Colonic mucosa (tissue), 4 donors: ENCODE results near the gene TTC9B. TPM values are rescaled to one million over a fixed set of nuclear protein-coding genes. Genes with fewer than 3 reads are reported as not detected.

Source experiments
- DNase-seq: peaks from one replicate; pipeline ENCODE4 v3.0.0-alpha.2; 2020
- H3K27ac ChIP-seq: fragments of 200-600 bp; one replicate; pipeline ENCODE4 v1.8.0; 2021
- H3K27me3 ChIP-seq: fragments of 200-600 bp; one replicate; pipeline ENCODE4 v1.8.0; 2021
- H3K36me3 ChIP-seq: fragments of 200-600 bp; one replicate; pipeline ENCODE4 v1.8.0; 2021
- H3K4me1 ChIP-seq: fragments of 200-600 bp; one replicate; pipeline ENCODE4 v1.8.0; 2021; ENCODE audit warnings: mild to moderate bottlenecking
- H3K4me3 ChIP-seq: fragments of 200-600 bp; one replicate; pipeline ENCODE4 v1.8.0; 2021
- H3K9ac ChIP-seq, 2 donors: one replicate each; pipeline ENCODE4 v1.7.0; 2013; ENCODE audit warnings: control low read depth in 2 of 2, low read depth in 2 of 2, low read length in 2 of 2
- H3K9me3 ChIP-seq: fragments of 200-600 bp; one replicate; pipeline ENCODE4 v1.8.0; 2021
- intact Hi-C: fragments of 100-400 bp; cut with DNase I; formaldehyde crosslinking; loops from one replicate; pipeline ENCODE4 v1.14.1; 2022
- total RNA-seq, 2 donors: library from RNA; stranded (reverse); fragmentation: NEBNext Ultra II Directional in 1 of 2; extraction: Animal tissue kit (Norgen Biotek cat#: 25700) in 1 of 2; gene quantifications; one replicate each; pipeline ENCODE4 v1.2.1, GENCODE V29; 2021
- TF ChIP-seq, protein P1 (sequence below): fragments of 200-600 bp; IDR thresholded peaks from one replicate; pipeline ENCODE4 v1.8.0; 2022; ENCODE audit warnings: antibody characterized with exemption, mild to moderate bottlenecking
- donor health status: healthy.
- donor health status: DM: no; HTN: no; CAD: no.
- donor health status: DM: no; HTN: no; CAD: no.

Gene TTC9B
- total RNA-seq, 2 donors from 2014 or later = 0.30 to 0.69 TPM

DNA sequence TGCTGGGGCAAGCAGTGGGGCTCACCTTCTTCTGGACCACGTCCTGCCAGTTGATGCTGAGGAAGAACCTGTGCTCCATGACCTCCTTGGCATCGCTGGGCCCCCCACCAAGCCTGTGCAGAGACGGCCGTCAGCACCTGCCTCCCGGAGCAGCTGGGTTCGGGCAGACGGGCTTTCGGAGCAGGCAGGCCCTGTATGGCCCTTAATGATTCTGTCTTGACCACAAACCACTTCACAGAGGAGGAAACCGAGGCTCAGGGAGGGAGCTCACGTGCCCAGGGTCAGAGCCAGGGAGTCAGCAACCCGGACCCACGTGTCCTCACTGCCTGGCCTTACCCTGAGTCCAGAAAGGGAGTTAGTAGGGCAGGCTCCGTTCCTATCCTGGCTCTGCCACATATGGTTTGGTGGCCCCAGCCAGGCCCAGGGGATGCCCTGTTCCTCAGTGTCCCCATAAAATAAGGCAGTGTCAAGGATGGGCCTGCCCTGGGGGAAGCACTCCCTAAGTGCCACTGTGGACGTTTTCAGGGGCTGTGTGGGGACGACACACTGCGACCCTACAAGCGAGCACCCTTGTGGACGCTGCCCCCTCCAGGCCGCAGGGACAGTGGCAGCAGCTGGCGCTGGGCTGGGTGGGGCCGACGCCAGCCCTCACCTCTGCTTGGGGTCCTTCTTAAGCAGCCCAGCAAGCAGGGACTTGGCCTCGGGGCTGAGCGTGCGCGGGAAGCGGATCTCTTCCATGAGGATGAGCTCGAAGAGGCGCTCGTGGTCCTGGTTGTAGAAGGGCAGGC, 17.2 kb upstream of the TTC9B start:
- Histone ChIP-seq H3K9ac (no peak overlapping the region), H3K36me3 (peaks cover 3% of the 10 kb centered on the region), H3K27ac (no peak overlapping the region), H3K9me3 (no peaks in the 10 kb centered on the region), H3K4me3 (no peak overlapping the region), H3K27me3 (no peaks in the 10 kb centered on the region), H3K4me1 (no peaks in the 10 kb centered on the region)
- intact Hi-C loops = no loop called here
- DNase-seq = no peak
- TF ChIP-seq, protein P1, sequence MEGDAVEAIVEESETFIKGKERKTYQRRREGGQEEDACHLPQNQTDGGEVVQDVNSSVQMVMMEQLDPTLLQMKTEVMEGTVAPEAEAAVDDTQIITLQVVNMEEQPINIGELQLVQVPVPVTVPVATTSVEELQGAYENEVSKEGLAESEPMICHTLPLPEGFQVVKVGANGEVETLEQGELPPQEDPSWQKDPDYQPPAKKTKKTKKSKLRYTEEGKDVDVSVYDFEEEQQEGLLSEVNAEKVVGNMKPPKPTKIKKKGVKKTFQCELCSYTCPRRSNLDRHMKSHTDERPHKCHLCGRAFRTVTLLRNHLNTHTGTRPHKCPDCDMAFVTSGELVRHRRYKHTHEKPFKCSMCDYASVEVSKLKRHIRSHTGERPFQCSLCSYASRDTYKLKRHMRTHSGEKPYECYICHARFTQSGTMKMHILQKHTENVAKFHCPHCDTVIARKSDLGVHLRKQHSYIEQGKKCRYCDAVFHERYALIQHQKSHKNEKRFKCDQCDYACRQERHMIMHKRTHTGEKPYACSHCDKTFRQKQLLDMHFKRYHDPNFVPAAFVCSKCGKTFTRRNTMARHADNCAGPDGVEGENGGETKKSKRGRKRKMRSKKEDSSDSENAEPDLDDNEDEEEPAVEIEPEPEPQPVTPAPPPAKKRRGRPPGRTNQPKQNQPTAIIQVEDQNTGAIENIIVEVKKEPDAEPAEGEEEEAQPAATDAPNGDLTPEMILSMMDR = no peak

DNA sequence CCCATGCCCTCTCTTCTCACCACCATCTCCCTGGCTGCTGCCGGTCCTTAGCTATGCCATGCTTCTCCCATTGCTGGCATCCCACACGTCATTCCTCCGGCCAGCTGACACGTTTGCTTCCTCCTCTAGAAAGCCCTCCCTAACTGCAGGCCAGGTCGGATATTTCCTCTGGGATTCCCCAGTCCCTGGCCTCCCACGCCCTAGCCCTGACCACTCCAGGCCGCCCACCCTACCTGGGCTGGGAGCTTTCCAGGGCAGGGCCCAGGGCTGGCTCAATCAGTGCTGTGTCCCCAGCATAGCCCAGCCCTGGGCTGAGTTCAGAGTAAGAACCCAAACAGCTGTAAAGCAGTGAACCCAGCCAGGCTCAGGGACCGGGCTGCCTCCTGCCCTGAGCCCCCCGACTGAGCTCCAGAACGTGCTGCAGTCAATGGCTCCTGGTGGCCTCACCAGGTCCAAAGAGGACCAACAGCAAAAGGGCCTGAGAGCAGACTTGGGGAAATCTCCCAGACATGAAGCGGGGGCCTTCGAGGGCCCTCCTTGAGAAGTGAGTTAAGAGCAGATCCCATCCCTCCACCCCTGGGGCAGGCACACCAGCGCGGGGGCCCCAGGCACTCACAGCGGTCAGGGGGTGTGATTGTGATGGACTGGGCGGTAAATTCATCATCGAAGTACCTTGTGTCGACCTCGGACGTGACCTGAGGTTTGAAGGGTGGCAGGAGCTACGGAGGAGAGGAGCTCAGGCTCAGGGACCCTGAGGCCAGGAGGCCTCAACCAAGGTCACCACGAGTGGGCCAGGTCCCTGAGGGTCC, 16.4 kb upstream of the TTC9B start:
- Histone ChIP-seq H3K9me3 (no peaks in the 10 kb centered on the region), H3K36me3 (peaks cover 3% of the 10 kb centered on the region), H3K27ac (no peak overlapping the region), H3K9ac (no peak overlapping the region), H3K4me1 (no peaks in the 10 kb centered on the region), H3K27me3 (no peaks in the 10 kb centered on the region), H3K4me3 (no peak overlapping the region)
- DNase-seq = no peak
- intact Hi-C loops = no loop called here
- TF ChIP-seq, protein P1 = no peak

DNA sequence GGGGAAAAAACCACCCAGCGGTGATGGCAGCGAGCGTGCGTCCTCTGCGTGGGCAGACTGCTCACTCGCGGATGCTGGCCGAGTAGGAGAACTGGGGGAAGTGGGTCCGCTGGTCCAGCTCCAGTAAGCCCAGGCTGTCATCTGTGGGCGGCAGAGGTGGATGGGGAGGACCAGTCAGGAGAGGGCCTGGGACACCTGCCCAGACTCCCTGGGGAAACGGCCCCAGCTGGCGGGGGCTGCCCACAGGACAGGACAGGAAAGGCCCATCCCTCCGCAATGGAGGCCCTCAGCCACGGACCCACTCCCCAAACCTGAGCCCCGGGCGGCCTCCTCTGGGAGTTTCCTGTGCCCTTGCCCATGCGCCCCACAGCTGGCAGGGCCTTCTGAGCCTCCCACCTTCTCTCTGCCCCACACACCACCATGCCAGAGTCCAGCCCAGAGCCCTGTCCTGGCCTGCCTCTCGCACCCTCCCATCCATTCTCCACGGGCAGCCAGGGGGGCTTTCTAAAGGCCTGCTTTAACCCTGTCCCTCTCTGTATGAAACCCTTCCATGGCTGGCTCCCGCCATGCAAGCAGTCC, 15.7 kb upstream of the TTC9B start:
- no peaks in the 10 kb centered on the region for H3K9me3 ChIP-seq
- no peak overlapping the region for H3K4me3 ChIP-seq
- no peaks in the 10 kb centered on the region for H3K4me1 ChIP-seq
- TF ChIP-seq, protein P1 = no peak
- peaks cover 3% of the 10 kb centered on the region for H3K36me3 ChIP-seq
- no peak overlapping the region for H3K9ac ChIP-seq
- H3K27ac ChIP-seq = no peak overlapping the region
- no peak for DNase-seq
- intact Hi-C loops = no loop called here
- H3K27me3 ChIP-seq = no peaks in the 10 kb centered on the region

DNA sequence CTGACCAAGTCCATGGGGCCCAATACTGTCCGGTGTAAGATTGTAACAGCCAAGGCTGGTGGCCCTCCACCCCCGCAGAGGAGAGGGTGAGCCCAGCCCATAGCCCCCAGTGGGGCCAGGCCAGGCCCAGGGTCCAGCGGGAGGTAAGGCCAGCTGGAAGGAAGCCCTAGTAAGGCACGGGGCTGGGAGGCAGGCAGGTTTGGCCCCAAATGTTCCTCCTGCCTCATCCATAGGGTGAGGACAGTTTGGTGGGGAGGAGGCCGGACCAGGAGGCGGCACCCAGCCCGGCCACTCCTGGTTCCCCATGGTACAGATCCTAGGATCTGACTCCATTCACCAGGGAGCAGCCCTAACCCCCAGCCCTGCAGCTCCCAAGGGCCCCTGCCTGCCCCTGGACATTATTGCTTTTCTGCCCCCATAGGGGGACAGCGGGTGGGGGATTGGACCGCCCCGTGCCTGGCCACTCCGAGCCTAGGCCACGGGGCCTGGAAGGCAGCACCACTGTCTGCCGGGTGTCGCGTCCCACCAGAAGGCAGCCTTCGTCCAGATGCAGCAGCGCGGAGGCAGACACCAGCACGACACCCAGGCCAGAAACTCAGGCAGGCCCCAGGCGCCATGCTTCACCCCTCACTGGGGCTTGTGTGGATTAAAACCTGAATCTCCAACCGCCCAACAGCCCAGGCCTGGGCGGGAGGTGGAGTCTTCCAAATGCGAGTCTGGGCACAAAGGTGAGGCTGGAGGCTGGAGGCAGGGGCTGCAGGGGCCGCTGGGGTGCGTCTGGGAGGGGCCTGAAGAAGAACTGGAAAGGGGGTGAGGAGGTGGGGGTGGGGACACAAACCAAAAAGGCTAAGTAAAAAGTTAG, 15.0 kb upstream of the TTC9B start:
- intact Hi-C loops = no loop called here
- Histone ChIP-seq H3K27me3 (no peaks in the 10 kb centered on the region), H3K9me3 (no peaks in the 10 kb centered on the region), H3K36me3 (peaks cover under 1% of the 10 kb centered on the region), H3K9ac (no peak overlapping the region), H3K4me3 (no peak overlapping the region), H3K4me1 (no peaks in the 10 kb centered on the region), H3K27ac (no peak overlapping the region)
- no peak for DNase-seq
- TF ChIP-seq, protein P1 = no peak

DNA sequence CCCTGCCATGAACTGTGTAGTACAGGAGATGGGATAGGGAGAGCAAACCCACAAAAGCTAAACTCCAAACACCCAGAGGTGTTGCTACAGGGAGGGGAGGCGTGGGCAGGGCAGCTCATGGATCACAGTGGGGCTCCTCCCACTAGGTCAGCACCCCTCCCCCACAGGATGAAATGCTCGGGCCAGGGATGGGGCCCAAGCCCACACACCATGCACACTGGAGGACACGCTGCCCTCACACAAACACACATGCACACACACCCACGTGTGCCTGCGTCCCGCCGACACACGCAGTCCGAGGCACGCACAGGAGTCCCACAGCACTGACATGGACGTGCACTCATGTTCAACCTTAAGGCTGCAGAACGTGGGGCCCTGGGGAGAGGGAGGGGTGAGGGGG, 14.3 kb upstream of the TTC9B start:
- Histone ChIP-seq H3K36me3 (no peaks in the 10 kb centered on the region), H3K4me3 (no peak overlapping the region), H3K27ac (no peak overlapping the region), H3K27me3 (peaks cover 5% of the 10 kb centered on the region), H3K9ac (no peak overlapping the region), H3K4me1 (no peaks in the 10 kb centered on the region), H3K9me3 (no peaks in the 10 kb centered on the region)
- no peak for DNase-seq
- intact Hi-C loops = no loop called here
- TF ChIP-seq, protein P1 = no peak
